COLO668 (cell line): ENCODE results near the gene ACSL1.
"Not testable (repeated sequence)": the region's sequence is repeated elsewhere in the genome, so short reads cannot be mapped to it uniquely, and the experiment has no call there.

Source experiments
- DNase-seq: peaks from one replicate; lab custom pipeline; 2025; ENCODE audit not compliant: unreplicated experiment; lab: John Stamatoyannopoulos, UW

The ACSL1 gene

DNA sequence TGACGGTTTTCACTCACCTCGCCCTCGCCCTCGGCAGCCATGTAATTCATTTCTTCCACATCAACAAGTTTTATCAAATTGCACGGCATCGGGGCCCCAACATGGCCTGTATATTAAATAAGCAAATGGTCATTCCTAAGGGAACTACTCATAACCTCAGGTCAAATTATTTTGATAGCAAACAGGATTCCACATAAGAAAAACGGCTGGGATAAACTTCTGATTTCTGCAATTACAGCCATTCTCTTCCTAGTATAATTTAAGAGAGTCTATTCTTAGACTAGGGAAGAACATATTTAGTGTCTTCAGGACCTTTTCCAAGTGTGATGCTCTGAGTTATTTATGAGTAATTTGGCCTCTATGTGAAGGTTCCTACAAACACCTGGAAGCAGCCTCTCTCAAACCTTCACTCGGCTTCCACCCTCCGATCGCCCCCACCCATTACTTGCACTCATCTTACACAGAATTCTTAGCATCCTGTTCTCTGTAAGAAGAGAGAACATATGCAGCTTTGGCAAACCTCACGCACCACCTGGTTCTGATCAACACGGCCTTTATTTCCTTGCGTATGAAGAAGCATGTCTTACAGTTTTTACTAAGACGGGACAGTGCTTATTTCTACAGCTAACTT is 62.5 kb downstream of the ACSL1 start:
- DNase-seq, result no peak

DNA sequence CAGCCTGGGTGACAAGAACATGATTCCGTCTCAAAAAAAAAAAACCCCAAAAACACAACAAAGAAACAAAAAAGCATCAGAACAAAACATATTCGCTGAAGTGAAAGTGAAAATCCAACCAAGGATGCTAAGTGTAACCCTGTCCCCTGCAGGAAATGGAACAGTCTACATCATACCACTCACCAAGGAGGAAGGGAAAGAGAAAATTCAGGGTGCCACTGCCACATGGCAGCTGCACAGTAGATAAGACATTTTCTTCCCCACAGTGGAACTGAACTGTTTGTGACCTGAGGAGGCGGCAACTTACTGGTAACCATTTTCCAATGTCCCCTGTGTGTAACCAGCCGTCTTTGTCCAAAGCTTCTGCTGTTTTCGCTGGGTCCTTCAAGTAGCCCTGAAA is 63.7 kb downstream of the ACSL1 start:
- DNase-seq, result no peak

DNA sequence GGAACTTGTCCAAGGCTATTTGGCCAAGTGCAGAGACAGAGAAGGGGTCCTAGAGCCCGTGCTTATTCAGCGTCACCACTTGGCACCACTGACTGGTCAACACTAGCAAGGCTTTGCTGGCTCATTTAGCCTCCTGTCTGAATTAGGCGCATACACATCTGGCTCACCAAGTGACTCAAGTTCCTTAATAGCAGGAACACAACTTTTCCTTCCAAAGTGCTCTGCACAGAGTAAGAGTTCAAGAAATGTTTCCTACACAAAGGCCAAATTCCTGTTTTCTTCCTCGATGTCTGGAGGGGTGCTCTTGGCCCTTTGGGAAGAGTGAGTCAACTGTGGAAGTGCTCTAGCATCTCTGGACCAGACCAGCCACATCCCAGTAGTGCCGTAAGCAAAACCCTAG is 65.1 kb downstream of the ACSL1 start:
- DNase-seq, result no peak

DNA sequence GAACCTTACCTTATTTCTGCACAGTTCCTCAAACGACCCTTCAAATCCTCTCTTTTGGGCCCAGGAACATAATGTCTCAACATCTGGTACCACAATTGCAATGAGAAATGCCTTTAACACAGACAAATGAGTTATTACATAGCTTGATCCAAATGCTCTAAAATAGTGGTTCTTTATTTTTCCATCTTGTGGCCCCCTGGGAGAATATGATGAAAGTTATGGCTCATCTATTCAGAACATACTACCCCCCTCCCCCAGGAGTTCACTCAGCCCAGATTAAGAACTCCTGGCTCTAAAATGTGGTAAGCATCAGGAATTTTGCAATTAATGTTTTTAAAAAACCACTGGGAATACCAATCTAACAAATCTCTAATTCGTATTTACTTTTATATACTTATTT is 68.0 kb downstream of the ACSL1 start:
- no peak for DNase-seq

DNA sequence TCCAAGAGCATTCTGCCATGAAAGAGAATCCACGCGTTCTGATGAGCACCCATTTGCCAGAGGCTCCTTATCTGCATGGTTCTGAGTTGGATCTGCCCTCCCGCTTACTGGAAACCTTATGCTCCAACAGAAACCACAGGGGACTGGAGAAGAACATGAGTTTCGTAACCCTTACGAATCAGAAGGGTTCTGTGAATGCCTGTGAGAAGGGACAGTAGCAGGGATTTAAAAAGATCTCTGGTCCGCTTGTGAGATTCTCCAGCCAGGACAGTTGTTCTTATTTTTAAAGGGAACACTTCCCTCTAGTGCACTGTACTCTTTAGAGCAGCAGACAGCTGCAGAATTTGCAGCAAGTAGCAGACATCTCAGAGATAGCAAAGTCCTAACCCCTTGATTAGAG is 69.4 kb downstream of the ACSL1 start:
- DNase-seq, result no peak

- no peak for DNase-seq
Observed at GRCh38 chr4:184755278-184755677, 70.5 kb downstream of the ACSL1 start.

GRCh38 chr4:184752496-184753275 is 73.1 kb downstream of the ACSL1 start:
- DNase-seq, result no peak

- DNase-seq, result no peak
Observed at GRCh38 chr4:184751585-184751956, 74.2 kb downstream of the ACSL1 start.

GRCh38 chr4:184750926-184751584 is 74.7 kb downstream of the ACSL1 start:
- no peak for DNase-seq

- no peak for DNase-seq
Observed at GRCh38 chr4:184748251-184748652, 77.5 kb downstream of the ACSL1 start.

- DNase-seq, result no peak
Observed at GRCh38 chr4:184747034-184747830, 78.5 kb downstream of the ACSL1 start.

GRCh38 chr4:184745831-184746795 is 79.7 kb downstream of the ACSL1 start:
- peak; percentile 54 for DNase-seq

DNA sequence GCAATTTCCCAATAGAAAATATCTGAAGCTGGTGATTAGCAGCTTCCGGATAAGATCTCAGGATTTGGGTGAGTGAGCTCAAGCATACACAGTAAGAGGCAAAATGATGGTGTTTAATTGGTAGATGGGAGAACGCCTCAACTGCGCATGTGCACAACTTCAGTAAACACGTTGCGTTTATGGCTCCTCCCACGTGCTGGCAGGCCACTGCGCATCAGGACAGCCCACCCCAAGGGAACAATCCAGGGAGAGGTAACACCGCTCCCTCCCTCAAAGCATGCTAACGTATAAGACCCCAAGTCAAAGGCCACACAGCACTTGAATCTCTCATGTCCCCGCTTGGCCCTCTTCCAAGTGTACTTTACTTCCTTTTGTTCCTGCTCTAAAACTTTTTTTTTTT is 81.5 kb downstream of the ACSL1 start:
- DNase-seq, result no peak

DNA sequence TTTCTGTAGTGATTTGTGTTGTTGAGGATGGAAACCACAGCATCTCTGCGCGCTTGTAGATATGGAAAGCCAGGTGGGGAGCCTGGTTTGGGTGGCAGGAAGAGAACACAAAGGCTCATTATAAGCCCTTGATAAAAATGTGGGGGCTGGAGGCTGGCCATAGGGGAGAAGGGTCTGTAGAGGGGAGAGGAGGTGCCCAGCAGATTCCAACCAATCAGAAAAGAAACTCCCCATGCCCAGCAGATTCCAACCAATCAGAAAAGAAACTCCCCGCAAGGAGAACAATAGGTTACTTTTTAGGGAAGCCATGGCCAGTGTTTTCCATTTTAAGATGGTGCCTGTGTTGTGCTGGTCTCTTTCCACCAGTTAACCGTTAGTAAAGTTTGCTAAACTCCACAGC is 82.1 kb downstream of the ACSL1 start:
- no peak for DNase-seq

DNA sequence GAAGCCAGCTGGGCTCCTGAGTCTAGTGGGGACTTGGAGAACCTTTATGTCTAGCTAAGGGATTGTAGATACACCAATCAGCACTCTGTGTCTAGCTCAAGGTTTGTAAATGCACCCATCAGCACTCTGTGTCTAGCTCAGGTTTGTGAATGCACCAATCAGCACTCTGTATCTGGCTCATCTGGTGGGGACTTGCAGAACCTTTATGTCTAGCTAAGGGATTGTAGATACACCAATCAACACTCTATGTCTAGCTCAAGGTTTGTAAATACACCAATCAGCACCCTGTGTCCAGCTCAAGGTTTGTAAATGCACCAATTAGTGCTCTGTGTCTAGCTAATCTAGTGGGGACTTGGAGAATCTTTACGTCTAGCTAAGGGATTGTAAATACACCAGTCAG is 84.1 kb downstream of the ACSL1 start:
- DNase-seq, result not testable (repeated sequence)

GRCh38 chr4:184740980-184741391 is 84.8 kb downstream of the ACSL1 start:
- no peak for DNase-seq

DNA sequence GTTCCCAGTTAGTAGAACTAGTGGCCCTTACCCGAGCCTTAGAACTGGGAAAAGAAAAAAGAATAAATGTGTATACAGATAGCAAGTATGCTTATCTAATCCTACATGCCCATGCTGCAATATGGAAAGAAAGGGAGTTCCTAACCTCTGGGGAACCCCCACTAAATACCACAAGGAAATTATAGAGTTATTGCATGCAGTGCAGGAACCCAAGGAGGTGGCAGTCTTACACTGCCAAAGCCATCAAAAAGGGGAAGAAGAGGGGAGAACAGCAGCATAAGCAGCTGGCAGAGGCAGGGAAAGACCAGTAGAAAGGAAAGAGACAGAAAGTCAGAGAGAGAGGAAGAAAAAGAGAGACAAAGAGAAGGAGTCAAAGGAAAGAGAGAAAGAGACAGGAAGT is 86.2 kb downstream of the ACSL1 start:
- not testable (repeated sequence) for DNase-seq

DNA sequence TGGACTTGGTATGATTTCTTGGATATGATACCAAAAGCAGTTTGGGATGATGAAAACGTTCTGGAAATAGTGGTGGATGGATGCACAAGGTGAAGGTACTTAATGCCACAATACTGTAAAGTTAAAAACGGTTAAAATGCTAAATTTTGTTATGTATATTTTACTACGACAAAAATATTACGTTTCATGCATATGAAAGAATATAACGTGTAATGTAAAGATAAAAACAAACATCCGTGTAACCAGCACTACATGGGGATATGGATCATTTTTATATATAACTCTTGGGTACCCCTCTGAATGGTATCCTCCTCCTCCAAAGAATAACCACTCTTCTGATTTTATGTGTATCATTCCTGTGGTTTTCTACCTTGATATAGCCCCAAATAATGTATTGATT is 91.0 kb downstream of the ACSL1 start:
- no peak for DNase-seq

- DNase-seq, result peak; percentile 100
Observed at GRCh38 chr4:184733654-184734524, 91.9 kb downstream of the ACSL1 start, which contains the start of gene CENPU. TSS of gene CENPU (minus strand) at chr4:184734096. CDS start at chr4:184734062, 34 bp downstream.
